SK-N-SH (cell line): Measurements from ENCODE around the gene CCDC177. TPM values are rescaled to one million over a fixed set of nuclear protein-coding genes. Genes with fewer than 3 reads are reported as not detected.

ENCODE experiments used
- CTCF ChIA-PET: fragments of 300-600, 350-600 bp; formaldehyde crosslinking; extraction: SDS; loops from one replicate; lab custom pipeline; 2021; lab: Yijun Ruan, JAX
- POLR2A ChIA-PET: fragments of 350-600 bp; sonication (Branson Sonifier 250); formaldehyde crosslinking; extraction: SDS; loops from one replicate; lab custom pipeline; 2020; ENCODE audit warnings: antibody characterized with exemption, inconsistent platforms; lab: Yijun Ruan, JAX
- DNase-seq: peaks from one replicate; pipeline ENCODE4 v3.0.0; 2012
- H2AFZ ChIP-seq: fragments of 200-600 bp; sonication (generic); 2 replicates; pipeline ENCODE4 v1.8.1; 2016; ENCODE audit warnings: antibody characterized with exemption, mild to moderate bottlenecking, low read depth
- H3F3A ChIP-seq: fragments of 200-600 bp; sonication (generic); replicated peaks from 2 replicates; pipeline ENCODE3; 2016; ENCODE audit warnings: antibody characterized with exemption, mild to moderate bottlenecking; ENCODE audit not compliant: insufficient read depth
- H3K27ac ChIP-seq, 2 experiments: fragments of 200-500 bp in 1 of 2; fragments of 200-600 bp in 1 of 2; sonication (Bioruptor generic) in 1 of 2; sonication (generic), shearing (Covaris generic) in 1 of 2; 2 replicates each; pipeline versions ENCODE4 v1.5.1 to v1.6.1; 2014 to 2016; ENCODE audit warnings: low read depth in 2 of 2, inconsistent platforms in 1 of 2, low read length in 1 of 2, mild to moderate bottlenecking in 1 of 2, mixed read lengths in 1 of 2
- H3K27me3 ChIP-seq: fragments of 200-600 bp; sonication (generic), shearing (Covaris generic); 2 replicates; pipeline ENCODE4 v1.6.1; 2016; ENCODE audit warnings: mixed run types; ENCODE audit not compliant: insufficient read depth
- H3K36me3 ChIP-seq, 2 experiments: fragments of 200-500 bp in 1 of 2; fragments of 200-600 bp in 1 of 2; sonication (Bioruptor generic) in 1 of 2; sonication (generic) in 1 of 2; replicated peaks in 1 of 2; 2 replicates each; pipeline versions ENCODE3 to v1.5.1; 2014 to 2016; ENCODE audit warnings: low read length in 1 of 2, mild to moderate bottlenecking in 1 of 2; ENCODE audit not compliant: insufficient read depth in 2 of 2, control insufficient read depth in 1 of 2
- H3K4me1 ChIP-seq, 2 experiments: fragments of 200-500 bp in 1 of 2; fragments of 200-600 bp in 1 of 2; sonication (Bioruptor generic) in 1 of 2; sonication (generic), shearing (Covaris generic) in 1 of 2; 2 replicates each; pipeline versions ENCODE4 v1.5.1 to v1.6.1; 2014 to 2016; ENCODE audit warnings: low read depth in 1 of 2, low read length in 1 of 2, mixed run types in 1 of 2; ENCODE audit not compliant: insufficient read depth in 2 of 2, control insufficient read depth in 1 of 2
- H3K4me2 ChIP-seq: fragments of 200-600 bp; sonication (generic), shearing (Covaris generic); 2 replicates; pipeline ENCODE4 v1.6.1; 2017; ENCODE audit warnings: mixed run types
- H3K4me3 ChIP-seq, 2 experiments: fragments of 200-500 bp in 1 of 2; fragments of 200-600 bp in 1 of 2; sonication (Bioruptor generic) in 1 of 2; sonication (generic), shearing (Covaris generic) in 1 of 2; 2 replicates each; pipeline versions ENCODE4 v1.5.1 to v1.8.1; 2014 to 2016; ENCODE audit warnings: low read depth in 2 of 2, inconsistent platforms in 1 of 2, low read length in 1 of 2, mild to moderate bottlenecking in 1 of 2, mixed read lengths in 1 of 2, moderate library complexity in 1 of 2
- H3K79me2 ChIP-seq: fragments of 200-600 bp; sonication (generic); 2 replicates; pipeline ENCODE4 v1.8.1; 2017; ENCODE audit warnings: mild to moderate bottlenecking; ENCODE audit not compliant: insufficient read depth
- H3K9ac ChIP-seq: fragments of 200-600 bp; sonication (generic); 2 replicates; pipeline ENCODE4 v1.6.1; 2017; ENCODE audit warnings: mixed run types
- H3K9me2 ChIP-seq: fragments of 200-600 bp; sonication (generic); 2 replicates; pipeline ENCODE4 v1.6.1; 2017; ENCODE audit warnings: mixed run types
- H3K9me3 ChIP-seq: fragments of 200-600 bp; sonication (generic); 2 replicates; pipeline ENCODE4 v1.6.1; 2017; ENCODE audit warnings: mixed run types, mild to moderate bottlenecking, moderate library complexity
- H4K20me1 ChIP-seq: fragments of 200-600 bp; sonication (generic); 2 replicates; pipeline ENCODE4 v1.6.1; 2017; ENCODE audit warnings: mild to moderate bottlenecking, mixed run types; ENCODE audit not compliant: insufficient read depth
- CHD2 ChIP-seq: fragments of 150-350 bp; IDR thresholded peaks from 2 replicates; pipeline ENCODE4 v1.6.1; 2018; ENCODE audit warnings: low read length; ENCODE audit not compliant: partially characterized antibody
- ELF1 ChIP-seq: IDR thresholded peaks from 2 replicates; pipeline ENCODE4 v1.4.0; 2012
- FOSL2 ChIP-seq: IDR thresholded peaks from 2 replicates; pipeline ENCODE4 v1.4.0; 2012; ENCODE audit warnings: low read depth, mild to moderate bottlenecking, moderate library complexity, borderline replicate concordance
- FOXJ3 ChIP-seq: sonication (generic); formaldehyde crosslinking; IDR thresholded peaks from 2 replicates; pipeline ENCODE4 v1.5.1; 2020; ENCODE audit warnings: mild to moderate bottlenecking, missing genetic modification reagents
- FOXM1 ChIP-seq: IDR thresholded peaks from 2 replicates; pipeline ENCODE4 v1.4.0; 2012; ENCODE audit warnings: low read depth, mild to moderate bottlenecking
- GABPA ChIP-seq: IDR thresholded peaks from 2 replicates; pipeline ENCODE4 v1.4.0; 2012; ENCODE audit warnings: low read depth, mild to moderate bottlenecking
- MEF2A ChIP-seq: IDR thresholded peaks from 2 replicates; pipeline ENCODE4 v1.4.0; 2012; ENCODE audit warnings: low read depth, borderline replicate concordance
- NFIC ChIP-seq: IDR thresholded peaks from 2 replicates; pipeline ENCODE4 v1.4.0; 2012; ENCODE audit warnings: borderline replicate concordance
- NRF1 ChIP-seq: IDR thresholded peaks from 2 replicates; pipeline ENCODE4 v1.6.1; 2012; ENCODE audit warnings: low read depth, mild to moderate bottlenecking, low read length
- RFX5 ChIP-seq: IDR thresholded peaks from 2 replicates; pipeline ENCODE4 v1.6.1; 2012; ENCODE audit warnings: mild to moderate bottlenecking, improper control_type of control experiment, low read length
- SIN3A ChIP-seq: IDR thresholded peaks from 2 replicates; pipeline ENCODE4 v1.6.1; 2012; ENCODE audit warnings: low read depth, mild to moderate bottlenecking, low read length, moderate library complexity, borderline replicate concordance
- SMC3 ChIP-seq: IDR thresholded peaks from 2 replicates; pipeline ENCODE4 v1.6.1; 2012; ENCODE audit warnings: low read depth, low read length, improper control_type of control experiment
- TAF1 ChIP-seq: IDR thresholded peaks from 2 replicates; pipeline ENCODE4 v1.6.1; 2012; ENCODE audit warnings: low read depth, mild to moderate bottlenecking, low read length, moderate library complexity, borderline replicate concordance
- TCF12 ChIP-seq: IDR thresholded peaks from 2 replicates; pipeline ENCODE4 v1.4.0; 2012
- USF1 ChIP-seq: IDR thresholded peaks from 2 replicates; pipeline ENCODE4 v1.4.0; 2012; ENCODE audit warnings: low read depth, borderline replicate concordance
- USF2 ChIP-seq: fragments of 150-350 bp; IDR thresholded peaks from 2 replicates; pipeline ENCODE4 v1.6.1; 2017; ENCODE audit warnings: antibody characterized with exemption, low read length, low read depth, borderline replicate concordance
- YY1 ChIP-seq: IDR thresholded peaks from 2 replicates; pipeline ENCODE4 v1.4.0; 2012; ENCODE audit warnings: low read depth, mild to moderate bottlenecking
- WGBS: methylation state at CpG from one replicate; pipeline ENCODE4 v1.1.6; 2017; ENCODE audit warnings: low lambda C conversion rate; 5-methylcytosine and 5-hydroxymethylcytosine counted together
- polyA plus RNA-seq, 3 experiments: library from polyadenylated mRNA; depleted of rRNA; stranded (reverse); fragments of >200 nt; gene quantifications; 2 replicates each; pipeline ENCODE4 v1.2.3, GENCODE V29; 2012
- TF ChIP-seq, protein P1 (sequence below): IDR thresholded peaks from 2 replicates; pipeline ENCODE4 v1.4.0; 2012; ENCODE audit warnings: low read depth

CCDC177 gene
- polyA plus RNA-seq, 1 of the 3 experiments (the other 2 are of a cell fraction), result not detected

DNA sequence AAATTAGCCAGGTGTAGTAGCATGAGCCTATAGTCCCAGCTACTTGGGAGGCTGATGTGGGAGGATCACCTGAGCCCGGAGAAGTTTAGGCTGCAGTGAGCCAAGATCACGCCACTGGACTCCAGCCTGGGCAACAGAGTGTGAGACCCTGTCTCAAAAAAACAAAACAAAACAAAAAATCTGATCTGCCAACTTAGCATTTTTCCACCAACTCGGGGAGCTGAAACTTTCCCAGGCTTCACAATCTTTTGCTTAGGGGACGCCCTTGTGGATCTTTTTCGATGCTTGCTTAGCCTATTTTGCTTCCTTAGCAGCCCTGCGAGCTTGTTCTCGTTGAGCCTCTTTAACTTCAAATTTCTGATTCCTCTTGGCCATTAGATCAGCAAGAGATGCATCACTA lies 13.8 kb downstream of the CCDC177 start:
- Histone ChIP-seq H4K20me1 (no peaks in the 10 kb centered on the region), H3K4me1 (peaks cover 0 to 12% of the 10 kb centered on the region in 2 experiments; a peak in 1 of 4 replicates), H3K9me2 (no peaks in the 10 kb centered on the region), H3K27ac (no peak overlapping the region), H3K4me3 (no peak overlapping the region), H3K36me3 (no peaks in the 10 kb centered on the region), H2AFZ (no peak overlapping the region), H3K9me3 (no peaks in the 10 kb centered on the region), H3K79me2 (no peaks in the 10 kb centered on the region), H3K9ac (no peak overlapping the region), H3F3A (no peaks in the 10 kb centered on the region)
- POLR2A ChIA-PET, result no interaction called here
- CTCF ChIA-PET, result interaction anchor here (0.9 to 15.9 kb wide), 8 partner anchors 12 to 166 kb away, joined by 4 to 178 read pairs (median 5); partner anchors contain the start of gene CCDC177
- 48% methylated on average over 7 of the region's 7 CpGs for WGBS
- DNase-seq, result no peak
- TF ChIP-seq YY1 (no peak), NFIC (no peak), SMC3 (no peak), USF2 (no peak), ELF1 (no peak), NRF1 (no peak), FOXM1 (no peak), GABPA (no peak), USF1 (no peak), TCF12 (no peak), TAF1 (no peak), FOXJ3 (CRISPR knock-in tag) (no peak), RFX5 (no peak), MEF2A (no peak), FOSL2 (no peak)
- TF ChIP-seq, protein P1, sequence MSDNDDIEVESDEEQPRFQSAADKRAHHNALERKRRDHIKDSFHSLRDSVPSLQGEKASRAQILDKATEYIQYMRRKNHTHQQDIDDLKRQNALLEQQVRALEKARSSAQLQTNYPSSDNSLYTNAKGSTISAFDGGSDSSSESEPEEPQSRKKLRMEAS, result no peak
- TF ChIP-seq, all 33 proteins: peak for 0
- Histone ChIP-seq H3K27me3 (peaks cover 30% of the 10 kb centered on the region; the same call in 1 of the 2 replicates), H3K4me2 (no peak overlapping the region)

GRCh38 chr14:69559581-69560011 lies 15.1 kb downstream of the CCDC177 start:
- POLR2A ChIA-PET, result interaction anchor here (0.9 kb wide), 1 partner anchor 12 kb away, joined by 4 read pairs; no protein-coding TSS in a partner anchor
- H3K27me3 ChIP-seq, result peaks cover 26% of the 10 kb centered on the region; the same call in 1 of the 2 replicates

More at GRCh38 chr14:69559581-69560011, 15.1 kb downstream of the CCDC177 start:
- Histone ChIP-seq H3K9me2 (no peaks in the 10 kb centered on the region), H3K9me3 (no peaks in the 10 kb centered on the region), H3K36me3 (no peaks in the 10 kb centered on the region)
- TF ChIP-seq SIN3A (no peak), SMC3 (no peak), CHD2 (peak; percentile 25)
- TF ChIP-seq, all 33 proteins: peak for 1
- H3K27ac ChIP-seq, result peak overlapping the region in 1 of 2 experiments; percentile 76; a peak in 2 of 4 replicates
- WGBS, result 9% methylated on average over 5 of the region's 6 CpGs
- H3F3A ChIP-seq, result no peaks in the 10 kb centered on the region
- H3K4me3 ChIP-seq, result no peak overlapping the region
- H3K4me1 ChIP-seq, result peaks cover 0 to 14% of the 10 kb centered on the region in 2 experiments; a peak in 1 of 4 replicates
- DNase-seq, result peak; percentile 73
- H3K79me2 ChIP-seq, result no peaks in the 10 kb centered on the region
- CTCF ChIA-PET, result interaction anchor here (0.9 to 15.9 kb wide), 7 partner anchors 11 to 150 kb away, joined by 3 to 178 read pairs (median 5); partner anchors contain the start of gene CCDC177
- H3K4me2 ChIP-seq, result no peak overlapping the region
- H2AFZ ChIP-seq, result no peak overlapping the region
- H4K20me1 ChIP-seq, result no peaks in the 10 kb centered on the region
- no peak overlapping the region for H3K9ac ChIP-seq
